Ecto neural progenitor cell (in vitro differentiated cells): Measurements from ENCODE around the gene MAP3K15.

Experiments
- DNase-seq: peaks from one replicate; pipeline ENCODE4 v3.0.0-alpha.2; 2018; ENCODE audit warnings: low spot score

MAP3K15 gene

GRCh38 chrX:19403696-19404095 is 111.6 kb downstream of the MAP3K15 start:
- no peak for DNase-seq

DNA sequence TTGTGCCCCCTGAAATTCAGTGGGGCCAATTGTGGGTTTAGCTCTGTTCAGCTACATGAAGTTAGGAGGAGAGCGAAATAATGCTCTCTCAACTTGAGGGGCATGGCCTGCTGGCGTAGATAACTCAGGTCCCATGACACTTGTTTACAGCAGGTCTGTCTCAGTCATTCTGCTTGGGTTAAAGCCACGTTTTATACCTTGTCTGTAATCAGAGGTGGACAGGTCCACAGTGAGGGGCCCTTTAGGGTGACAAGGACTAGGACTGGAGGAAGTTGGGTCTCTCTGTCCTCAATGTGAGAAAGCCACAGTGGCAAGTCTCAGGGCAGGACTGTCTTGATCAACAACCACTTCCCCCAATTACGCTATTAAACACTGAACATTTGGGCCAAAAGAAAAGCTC is 122.6 kb downstream of the MAP3K15 start:
- no peak for DNase-seq

- DNase-seq = no peak
Observed at GRCh38 chrX:19392078-19392477, 123.2 kb downstream of the MAP3K15 start.

DNA sequence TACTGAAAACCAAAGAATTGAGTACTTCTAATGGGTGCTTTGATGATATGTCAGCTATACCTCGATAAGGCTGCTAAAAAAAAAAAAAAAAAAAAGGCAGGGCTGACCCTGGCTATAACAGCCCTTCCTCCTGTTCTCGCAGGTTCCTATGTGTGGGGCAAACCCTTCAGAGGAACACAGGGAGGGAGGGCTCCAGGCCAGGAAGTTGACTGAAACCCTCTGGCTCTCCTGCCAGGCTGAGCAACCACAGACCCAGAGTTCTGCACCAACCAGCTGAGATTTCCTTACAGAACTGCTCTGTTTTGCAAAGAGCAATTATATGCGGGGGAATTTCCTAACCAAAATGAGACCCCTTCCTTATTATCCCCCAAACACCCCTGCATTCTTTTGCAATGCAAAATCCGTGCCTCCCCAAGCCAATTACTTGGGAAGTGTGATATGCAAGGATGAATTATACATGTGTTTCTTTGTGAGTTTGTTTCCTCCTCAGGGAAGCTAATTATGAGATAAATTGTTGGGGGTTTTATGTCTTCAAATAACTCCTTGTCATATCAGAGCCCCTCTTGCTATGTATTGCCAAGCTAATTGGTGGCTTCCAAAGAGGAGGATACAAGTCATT is 126.0 kb downstream of the MAP3K15 start:
- DNase-seq = no peak

DNA sequence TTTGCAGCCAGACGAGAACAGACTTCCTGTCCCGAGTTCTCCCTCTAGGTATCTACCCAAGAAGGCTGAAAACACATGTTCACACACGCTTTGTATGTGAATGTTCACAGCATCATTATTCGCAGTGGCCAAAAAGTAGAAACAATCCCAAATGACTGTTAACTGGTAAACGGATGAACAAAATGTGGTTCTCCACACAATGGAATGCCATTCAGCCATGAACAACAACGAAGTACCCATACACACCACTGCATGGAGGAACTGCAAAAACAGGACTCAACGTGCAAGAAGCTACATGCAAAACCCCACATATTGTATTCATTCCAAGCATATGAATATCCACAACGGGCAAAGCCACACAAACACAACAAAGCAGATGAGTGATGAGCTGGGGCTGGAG is 126.6 kb downstream of the MAP3K15 start:
- DNase-seq = no peak

- no peak for DNase-seq
Observed at GRCh38 chrX:19388064-19388679, 127.1 kb downstream of the MAP3K15 start.

- DNase-seq = no peak
Observed at GRCh38 chrX:19386679-19387078, 128.6 kb downstream of the MAP3K15 start.

GRCh38 chrX:19382555-19383145 is 132.7 kb downstream of the MAP3K15 start:
- DNase-seq = peak; percentile 66

DNA sequence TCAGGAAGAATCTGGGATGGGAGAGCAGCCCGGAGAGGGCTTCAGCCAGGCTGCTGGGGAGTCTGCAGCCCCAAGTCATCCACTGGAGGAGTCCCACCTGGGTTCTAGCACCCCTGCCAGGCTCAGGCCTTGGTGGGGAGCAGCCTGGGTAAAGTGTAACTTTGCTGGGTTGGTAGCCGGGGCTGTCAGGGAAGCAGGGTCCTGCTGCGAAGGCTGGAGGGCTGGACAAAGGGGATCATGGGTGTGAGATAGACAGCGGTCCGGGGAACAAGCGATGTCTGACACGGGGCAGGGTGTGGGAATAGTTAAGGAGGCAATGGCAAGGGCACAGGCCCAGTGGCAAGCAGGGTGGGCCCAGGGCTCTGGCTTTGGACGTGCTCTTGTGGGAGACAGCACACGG is 134.0 kb downstream of the MAP3K15 start:
- DNase-seq = no peak

DNA sequence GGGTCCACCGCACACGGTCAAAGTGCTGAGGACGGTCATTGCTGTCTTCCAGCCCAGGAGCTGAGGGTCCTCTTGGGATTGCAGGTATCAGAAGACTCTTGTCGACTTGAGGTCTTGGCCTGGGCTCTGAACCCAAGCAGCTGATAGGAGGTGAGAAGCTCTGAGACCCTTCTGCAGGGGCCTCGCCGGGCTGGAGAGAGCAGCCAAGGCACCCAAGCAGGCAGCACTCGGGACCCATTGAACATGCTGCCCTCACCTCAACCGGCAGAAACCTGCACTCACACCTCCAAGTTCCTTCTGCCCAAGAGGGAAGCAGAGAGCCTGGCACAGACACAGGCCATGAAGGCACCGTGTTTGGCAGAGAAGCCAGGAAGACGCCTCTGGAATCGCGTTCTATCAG is 137.5 kb downstream of the MAP3K15 start:
- DNase-seq = no peak

GRCh38 chrX:19375546-19375945 is 139.8 kb downstream of the MAP3K15 start:
- no peak for DNase-seq

DNA sequence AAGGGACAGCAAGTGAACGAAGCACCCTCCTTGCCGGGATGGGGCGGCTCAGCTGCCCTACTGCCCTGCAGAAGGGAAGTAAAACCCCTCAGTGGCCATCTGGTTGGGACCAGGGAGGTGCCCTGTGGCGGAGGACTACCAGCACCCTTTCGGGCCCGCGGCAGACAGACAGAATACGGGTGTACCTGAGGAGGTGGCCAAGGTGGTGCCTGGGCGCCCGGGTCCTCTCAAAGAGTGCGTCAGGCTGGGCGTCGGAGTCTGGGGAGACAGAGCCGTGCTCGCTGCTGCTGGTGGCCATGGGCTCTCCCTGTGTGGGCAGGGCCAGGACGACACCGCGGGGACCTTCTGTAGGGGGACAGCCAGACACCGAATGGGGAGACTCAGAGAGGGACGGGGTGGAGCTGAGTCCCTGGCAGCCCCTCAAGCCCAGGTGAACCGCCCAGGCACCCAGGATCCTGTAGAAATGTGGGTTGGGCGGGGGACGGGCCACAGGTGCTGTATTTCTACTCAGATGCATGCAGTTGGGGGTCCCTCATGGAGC is 141.9 kb downstream of the MAP3K15 start:
- peak; percentile 46 for DNase-seq

GRCh38 chrX:19372547-19373331 is 142.6 kb downstream of the MAP3K15 start:
- peak; percentile 49 for DNase-seq

GRCh38 chrX:19372170-19372546 is 143.2 kb downstream of the MAP3K15 start:
- DNase-seq = peak; percentile 69

- no peak for DNase-seq
Observed at GRCh38 chrX:19370061-19370460, 145.2 kb downstream of the MAP3K15 start.

- DNase-seq = no peak
Observed at GRCh38 chrX:19368576-19368975, 146.7 kb downstream of the MAP3K15 start.

- no peak for DNase-seq
Observed at GRCh38 chrX:19361701-19362100, 153.6 kb downstream of the MAP3K15 start.

GRCh38 chrX:19360903-19361302 is 154.4 kb downstream of the MAP3K15 start:
- no peak for DNase-seq

GRCh38 chrX:19358521-19358920 is 156.8 kb downstream of the MAP3K15 start:
- DNase-seq = no peak

DNA sequence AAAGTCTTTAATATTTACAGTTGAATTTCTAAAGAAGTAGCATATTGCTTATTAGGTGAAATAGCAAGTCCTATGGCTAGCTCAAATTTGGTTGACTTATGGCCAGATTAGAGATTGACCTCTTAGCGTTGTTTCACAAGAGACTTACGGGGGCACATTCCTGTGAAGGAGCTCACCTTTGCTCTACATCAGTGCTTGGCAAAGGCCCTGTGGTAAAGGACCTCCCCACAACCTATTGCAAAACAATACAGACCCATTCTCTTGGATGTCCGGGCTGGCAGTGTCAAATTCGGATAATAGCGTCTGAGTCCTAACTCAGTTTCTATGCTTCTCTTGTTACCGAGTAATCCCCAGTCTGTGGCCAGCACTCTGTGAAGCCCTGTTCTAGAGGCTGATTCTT is 160.7 kb downstream of the MAP3K15 start:
- DNase-seq = no peak

DNA sequence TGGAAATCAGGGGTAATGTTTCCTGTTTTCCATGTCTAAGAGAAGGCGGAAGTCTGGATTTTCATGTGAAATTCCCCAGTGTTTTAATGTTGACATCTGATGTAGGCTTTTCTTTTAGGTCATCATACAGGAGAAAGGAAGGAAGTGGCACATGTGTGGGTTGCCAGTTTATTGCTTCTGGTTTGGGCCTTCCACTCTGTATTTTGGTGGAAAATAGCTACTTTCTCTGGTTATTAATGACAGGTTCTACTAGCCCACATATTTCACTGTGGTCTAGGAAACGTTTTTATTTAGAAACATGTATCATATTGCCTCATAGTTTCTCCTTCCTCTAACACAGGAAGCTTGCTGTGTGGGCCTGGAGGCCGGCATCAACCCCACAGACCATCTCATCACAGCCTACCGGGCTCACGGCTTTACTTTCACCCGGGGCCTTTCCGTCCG is 164.3 kb downstream of the MAP3K15 start:
- DNase-seq = no peak

GRCh38 chrX:19349264-19349663 is 166.0 kb downstream of the MAP3K15 start:
- DNase-seq = no peak

- no peak for DNase-seq
Observed at GRCh38 chrX:19347916-19348315, 167.4 kb downstream of the MAP3K15 start.
